ENCODE results near the gene THAP8. TPM values are rescaled to one million over a fixed set of nuclear protein-coding genes. Genes with fewer than 3 reads are reported as not detected.

Gene THAP8
- polyA plus RNA-seq, 3 donors: 9.0 to 14.8 (median 13.9) TPM

GRCh38 chr19:35986664-35987570 is 67.2 kb downstream of the THAP8 start:
- DNase-seq (ENCODE audit: extremely low read depth in 1 of 11, low read depth in 9 of 11, low spot score in 4 of 11): no peak

- DNase-seq (ENCODE audit: extremely low read depth in 1 of 11, low read depth in 9 of 11, low spot score in 4 of 11): no peak
Observed at GRCh38 chr19:35986111-35986510, 68.0 kb downstream of the THAP8 start.

Other genes with a start within 250 kb of the THAP8 start
- 10 to 100 TPM; 28.7 to 50.1 (median 42.4) TPM for gene PRODH2, start 241.4 kb downstream of the THAP8 start, polyA plus RNA-seq (ENCODE audit: insufficient read length in 3 of 3)
- 100 to 1,000 TPM; 138 to 184 (median 158) TPM for gene NPHS1, start 201.8 kb downstream of the THAP8 start, polyA plus RNA-seq (ENCODE audit: insufficient read length in 3 of 3)
- gene KIRREL2, start 197.4 kb downstream of the THAP8 start, polyA plus RNA-seq (ENCODE audit: insufficient read length in 3 of 3): 10 to 100 TPM in 1 of 3 donors, 1 to 10 TPM in 2; 9.5 to 12.0 (median 9.6) TPM
- 10 to 100 TPM; 24.2 to 27.4 (median 27.3) TPM for gene APLP1, start 185.7 kb downstream of the THAP8 start, polyA plus RNA-seq (ENCODE audit: insufficient read length in 3 of 3)
- 1 to 10 TPM; 2.4 to 5.9 (median 3.6) TPM for gene NFKBID, start 153.7 kb downstream of the THAP8 start, polyA plus RNA-seq (ENCODE audit: insufficient read length in 3 of 3)
- 1 to 10 TPM; 3.3 to 5.4 (median 5.3) TPM for gene HCST, start 151.8 kb downstream of the THAP8 start, polyA plus RNA-seq (ENCODE audit: insufficient read length in 3 of 3)
- gene TYROBP, start 146.0 kb downstream of the THAP8 start, polyA plus RNA-seq (ENCODE audit: insufficient read length in 3 of 3): 10 to 100 TPM in 2 of 3 donors, 1 to 10 TPM in 1; 9.0 to 14.3 (median 11.9) TPM
- 10 to 100 TPM in 2 of 3 donors, 1 to 10 TPM in 1; 8.2 to 13.9 (median 13.3) TPM for gene LRFN3, start 117.9 kb downstream of the THAP8 start, polyA plus RNA-seq (ENCODE audit: insufficient read length in 3 of 3)
- gene SDHAF1, start 59.1 kb downstream of the THAP8 start, polyA plus RNA-seq (ENCODE audit: insufficient read length in 3 of 3): 10 to 100 TPM; 10.6 to 15.7 (median 15.3) TPM
- gene SYNE4, start 45.5 kb downstream of the THAP8 start, polyA plus RNA-seq (ENCODE audit: insufficient read length in 3 of 3): 10 to 100 TPM in 2 of 3 donors, 1 to 10 TPM in 1; 9.8 to 16.4 (median 11.8) TPM
- gene ALKBH6, start 40.1 kb downstream of the THAP8 start, polyA plus RNA-seq (ENCODE audit: insufficient read length in 3 of 3): 10 to 100 TPM; 14.0 to 15.8 (median 15.4) TPM
- gene CLIP3, start 21.4 kb downstream of the THAP8 start, polyA plus RNA-seq (ENCODE audit: insufficient read length in 3 of 3): 10 to 100 TPM; 51.9 to 54.0 (median 53.7) TPM
- 1 to 10 TPM; 4.4 to 6.2 (median 5.0) TPM for gene WDR62, start 612 bp upstream of the THAP8 start, polyA plus RNA-seq (ENCODE audit: insufficient read length in 3 of 3)
- gene OVOL3, start 56.9 kb upstream of the THAP8 start, polyA plus RNA-seq (ENCODE audit: insufficient read length in 3 of 3): not detected
- gene POLR2I, start 60.6 kb upstream of the THAP8 start, polyA plus RNA-seq (ENCODE audit: insufficient read length in 3 of 3): 10 to 100 TPM; 46.2 to 58.4 (median 49.9) TPM
- 100 to 1,000 TPM; 107 to 146 (median 119) TPM for gene TBCB, start 61.2 kb upstream of the THAP8 start, polyA plus RNA-seq (ENCODE audit: insufficient read length in 3 of 3)
- gene CAPNS1, start 85.8 kb upstream of the THAP8 start, polyA plus RNA-seq (ENCODE audit: insufficient read length in 3 of 3): 100 to 1,000 TPM; 522 to 608 (median 545) TPM
- gene COX7A1, start 98.2 kb upstream of the THAP8 start, polyA plus RNA-seq (ENCODE audit: insufficient read length in 3 of 3): 10 to 100 TPM; 16.5 to 30.8 (median 30.2) TPM
- 1 to 10 TPM; 7.0 to 7.8 (median 7.0) TPM for gene ZNF565, start 160.4 kb upstream of the THAP8 start, polyA plus RNA-seq (ENCODE audit: insufficient read length in 3 of 3)
- 100 to 1,000 TPM; 123 to 168 (median 139) TPM for gene ZNF146, start 160.8 kb upstream of the THAP8 start, polyA plus RNA-seq (ENCODE audit: insufficient read length in 3 of 3)

Measured in renal cortex interstitium (tissue), 11 donors.